HepG2 (cell line): Measurements from ENCODE around the gene TSPYL2. TPM values are rescaled to one million over a fixed set of nuclear protein-coding genes. Genes with fewer than 3 reads are reported as not detected.

ENCODE experiments used
- ATAD3A ChIP-seq: sonication (generic); formaldehyde crosslinking; IDR thresholded peaks from 2 replicates; pipeline ENCODE4 v1.4.0; 2020; ENCODE audit warnings: missing genetic modification reagents
- CBX2 ChIP-seq, 2 experiments: fragments of 200-600 bp in 1 of 2; sonication (generic); formaldehyde crosslinking in 1 of 2; IDR thresholded peaks; 2 replicates each; pipeline versions ENCODE4 v1.7.0 to v1.8.1; 2018 to 2022; ENCODE audit warnings: low read depth in 2 of 2, low read length in 1 of 2, mild to moderate bottlenecking in 1 of 2, missing genetic modification reagents in 1 of 2
- CREB1 ChIP-seq, 2 experiments: fragments of 450-650 bp in 1 of 2; IDR thresholded peaks; 2 replicates each; pipeline ENCODE4 v1.6.1; 2016 to 2017; ENCODE audit warnings: control low read depth in 1 of 2, mild to moderate bottlenecking in 1 of 2, missing compliant biosample characterization in 1 of 2, missing genetic modification characterization in 1 of 2
- MTF2 ChIP-seq: sonication (generic); formaldehyde crosslinking; IDR thresholded peaks from 2 replicates; pipeline ENCODE4 v1.5.0; 2020; ENCODE audit warnings: missing genetic modification reagents, borderline replicate concordance
- MZF1 ChIP-seq: sonication (generic); formaldehyde crosslinking; IDR thresholded peaks from 2 replicates; pipeline ENCODE4 v1.8.1; 2023; ENCODE audit warnings: mild to moderate bottlenecking, missing genetic modification reagents, borderline replicate concordance
- NFIC ChIP-seq: IDR thresholded peaks from 2 replicates; pipeline ENCODE4 v1.6.1; 2012; ENCODE audit warnings: mild to moderate bottlenecking, low read length, inconsistent platforms
- PHF8 ChIP-seq: sonication (generic); formaldehyde crosslinking; IDR thresholded peaks from 2 replicates; pipeline ENCODE4 v1.5.0; 2020; ENCODE audit warnings: missing genetic modification reagents
- PTBP1 ChIP-seq: fragments of 200-400 bp; formaldehyde crosslinking; IDR thresholded peaks from 2 replicates; pipeline ENCODE4 v1.6.1; 2018; ENCODE audit warnings: low read length, low read depth; ENCODE audit not compliant: poor library complexity, severe bottlenecking
- RCOR2 ChIP-seq: IDR thresholded peaks from 2 replicates; pipeline ENCODE4 v1.6.1; 2016; ENCODE audit warnings: missing biosample characterization, missing genetic modification reagents
- SETDB1 ChIP-seq: sonication (generic); formaldehyde crosslinking; IDR thresholded peaks from 2 replicates; pipeline ENCODE4 v1.5.1; 2020; ENCODE audit warnings: missing genetic modification reagents, mild to moderate bottlenecking, borderline replicate concordance
- SRSF9 ChIP-seq: fragments of 200-400 bp; formaldehyde crosslinking; IDR thresholded peaks from 2 replicates; pipeline ENCODE4 v1.6.1; 2018; ENCODE audit warnings: borderline replicate concordance, mild to moderate bottlenecking, low read depth, low read length; ENCODE audit not compliant: insufficient read depth, poor library complexity, severe bottlenecking
- SSRP1 ChIP-seq: IDR thresholded peaks from 2 replicates; pipeline ENCODE4 v1.6.1; 2016; ENCODE audit warnings: control low read depth
- ZBTB1 ChIP-seq: sonication (generic); formaldehyde crosslinking; IDR thresholded peaks from 2 replicates; pipeline ENCODE4 v1.4.0; 2020; ENCODE audit warnings: missing genetic modification reagents, borderline replicate concordance
- ZNF235 ChIP-seq: sonication (generic); formaldehyde crosslinking; IDR thresholded peaks from 2 replicates; pipeline ENCODE4 v1.8.1; 2023; ENCODE audit warnings: mild to moderate bottlenecking, missing genetic modification reagents, borderline replicate concordance
- ZNF430 ChIP-seq: sonication (generic); formaldehyde crosslinking; IDR thresholded peaks from 2 replicates; pipeline ENCODE4 v1.9.0; 2021; ENCODE audit warnings: mild to moderate bottlenecking, missing genetic modification reagents
- ZNF446 ChIP-seq: sonication (generic); formaldehyde crosslinking; IDR thresholded peaks from 2 replicates; pipeline ENCODE4 v1.5.0; 2020; ENCODE audit warnings: mild to moderate bottlenecking, missing genetic modification reagents
- polyA plus RNA-seq, 8 experiments: library from polyadenylated mRNA; depleted of rRNA in 3 of 8; stranded (reverse) in 7 of 8; unstranded in 1 of 8; fragments of >200 nt; fragmentation: Illumina TruSeq in 4 of 8; extraction: Trizol in 4 of 8; gene quantifications; 2 replicates each; pipeline versions ENCODE4 v1.2.1 to v1.2.3, GENCODE V29; 2011 to 2016; ENCODE audit warnings: low read depth in 4 of 8, missing spikeins in 1 of 8, mixed read lengths in 1 of 8; ENCODE audit not compliant: insufficient read depth in 1 of 8
- total RNA-seq, 5 experiments: library from RNA; depleted of rRNA; stranded (reverse); fragments of >200 nt; fragmentation: Illumina TruSeq; extraction: Trizol; gene quantifications; 2 replicates each; pipeline ENCODE4 v1.2.3, GENCODE V29; 2016; ENCODE audit warnings: low read depth in 1 of 5
- TF ChIP-seq, protein P1 (sequence below): sonication (generic); formaldehyde crosslinking; conservative IDR thresholded peaks from 2 replicates; pipeline ENCODE4 v1.4.0; 2020; ENCODE audit warnings: missing genetic modification reagents
- TF ChIP-seq, protein P2 (sequence below): sonication (generic); formaldehyde crosslinking; IDR thresholded peaks from 2 replicates; pipeline ENCODE4 v1.4.0; 2020; ENCODE audit warnings: missing genetic modification reagents, mild to moderate bottlenecking, borderline replicate concordance
- TF ChIP-seq, protein P3 (sequence below): IDR thresholded peaks from 2 replicates; pipeline ENCODE4 v1.6.1; 2016; ENCODE audit warnings: mild to moderate bottlenecking
- TF ChIP-seq, protein P4 (sequence below): sonication (generic); formaldehyde crosslinking; IDR thresholded peaks from 2 replicates; pipeline ENCODE4 v1.5.0; 2020; ENCODE audit warnings: missing genetic modification reagents, mild to moderate bottlenecking, borderline replicate concordance

TSPYL2 gene
- total and polyA plus RNA-seq, 2 of the 13 experiments (the other 11 are each of a cell fraction or from before 2014, with no cell fraction given): 10.1 to 15.5 TPM

DNA sequence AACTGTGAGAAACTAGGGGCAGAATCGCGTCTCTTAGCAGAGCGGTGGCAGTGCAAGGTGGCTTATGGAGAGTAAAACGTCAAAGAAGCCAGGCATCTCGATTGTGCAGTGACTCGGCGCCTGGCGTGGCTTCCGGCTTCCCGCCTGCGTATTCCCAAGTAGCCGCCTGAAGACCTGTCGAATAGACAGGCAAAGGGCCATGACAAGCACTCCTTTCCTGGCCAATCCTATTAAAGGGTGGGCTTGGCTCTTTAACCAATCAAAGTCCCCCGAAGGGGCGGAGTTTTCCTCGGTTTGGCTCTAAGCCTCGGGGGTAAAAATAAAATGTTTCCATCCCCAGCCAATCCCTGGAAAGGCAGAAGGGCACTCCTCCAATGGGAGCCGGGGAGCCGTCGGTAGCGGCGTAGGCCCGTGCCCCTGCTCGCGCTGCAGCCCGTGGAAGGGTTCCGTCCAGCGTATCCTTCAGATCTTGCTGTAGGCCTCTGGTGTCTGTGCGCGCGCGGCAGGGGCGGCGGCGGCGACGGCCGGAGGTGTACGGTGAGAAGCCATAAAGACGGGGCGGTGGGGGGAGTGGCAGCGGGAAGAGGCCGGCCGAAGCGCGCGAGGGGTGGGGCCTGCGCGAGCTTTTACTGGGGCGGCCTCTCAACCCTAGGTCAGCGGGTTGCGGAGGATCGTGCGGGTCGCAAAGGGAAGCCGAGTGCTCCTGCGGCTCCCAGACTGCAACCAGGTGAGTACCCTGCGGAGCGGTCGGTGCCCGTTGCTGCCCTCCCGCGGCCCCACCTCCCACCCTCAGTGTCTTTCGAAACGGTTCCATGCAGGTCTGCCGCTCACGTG, 11.8 kb downstream of the TSPYL2 start, which contains the start of gene KANTR (continued):
- TF ChIP-seq, protein P1, sequence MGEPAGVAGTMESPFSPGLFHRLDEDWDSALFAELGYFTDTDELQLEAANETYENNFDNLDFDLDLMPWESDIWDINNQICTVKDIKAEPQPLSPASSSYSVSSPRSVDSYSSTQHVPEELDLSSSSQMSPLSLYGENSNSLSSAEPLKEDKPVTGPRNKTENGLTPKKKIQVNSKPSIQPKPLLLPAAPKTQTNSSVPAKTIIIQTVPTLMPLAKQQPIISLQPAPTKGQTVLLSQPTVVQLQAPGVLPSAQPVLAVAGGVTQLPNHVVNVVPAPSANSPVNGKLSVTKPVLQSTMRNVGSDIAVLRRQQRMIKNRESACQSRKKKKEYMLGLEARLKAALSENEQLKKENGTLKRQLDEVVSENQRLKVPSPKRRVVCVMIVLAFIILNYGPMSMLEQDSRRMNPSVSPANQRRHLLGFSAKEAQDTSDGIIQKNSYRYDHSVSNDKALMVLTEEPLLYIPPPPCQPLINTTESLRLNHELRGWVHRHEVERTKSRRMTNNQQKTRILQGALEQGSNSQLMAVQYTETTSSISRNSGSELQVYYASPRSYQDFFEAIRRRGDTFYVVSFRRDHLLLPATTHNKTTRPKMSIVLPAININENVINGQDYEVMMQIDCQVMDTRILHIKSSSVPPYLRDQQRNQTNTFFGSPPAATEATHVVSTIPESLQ (CRISPR knock-in tag): no peak
- TF ChIP-seq NFIC (no peak), ZBTB1 (no peak), CBX2 (IDR thresholded peaks at IDR 0.05; ENCODE audit: low read depth, low read length) (no peak), CBX2 (CRISPR knock-in tag; IDR thresholded peaks at IDR 0.05; ENCODE audit: low read depth) (no peak), RCOR2 (CRISPR knock-in tag) (no peak; the same call in 1 of the 2 replicates), PTBP1 (no peak), ZNF446 (CRISPR knock-in tag) (no peak), SETDB1 (CRISPR knock-in tag) (no peak), MZF1 (CRISPR knock-in tag) (no peak), ZNF235 (no peak), MTF2 (CRISPR knock-in tag) (no peak), ZNF430 (CRISPR knock-in tag) (no peak), SSRP1 (CRISPR knock-in tag) (no peak), ATAD3A (CRISPR knock-in tag) (no peak), PHF8 (CRISPR knock-in tag) (peak; percentile 84), SRSF9 (no peak), CREB1 (IDR thresholded peaks at IDR 0.05) (peak; percentile 15; the same call in 1 of the 2 replicates), CREB1 (CRISPR knock-in tag; IDR thresholded peaks at IDR 0.05) (peak; percentile 63)
- TF ChIP-seq, protein P2, sequence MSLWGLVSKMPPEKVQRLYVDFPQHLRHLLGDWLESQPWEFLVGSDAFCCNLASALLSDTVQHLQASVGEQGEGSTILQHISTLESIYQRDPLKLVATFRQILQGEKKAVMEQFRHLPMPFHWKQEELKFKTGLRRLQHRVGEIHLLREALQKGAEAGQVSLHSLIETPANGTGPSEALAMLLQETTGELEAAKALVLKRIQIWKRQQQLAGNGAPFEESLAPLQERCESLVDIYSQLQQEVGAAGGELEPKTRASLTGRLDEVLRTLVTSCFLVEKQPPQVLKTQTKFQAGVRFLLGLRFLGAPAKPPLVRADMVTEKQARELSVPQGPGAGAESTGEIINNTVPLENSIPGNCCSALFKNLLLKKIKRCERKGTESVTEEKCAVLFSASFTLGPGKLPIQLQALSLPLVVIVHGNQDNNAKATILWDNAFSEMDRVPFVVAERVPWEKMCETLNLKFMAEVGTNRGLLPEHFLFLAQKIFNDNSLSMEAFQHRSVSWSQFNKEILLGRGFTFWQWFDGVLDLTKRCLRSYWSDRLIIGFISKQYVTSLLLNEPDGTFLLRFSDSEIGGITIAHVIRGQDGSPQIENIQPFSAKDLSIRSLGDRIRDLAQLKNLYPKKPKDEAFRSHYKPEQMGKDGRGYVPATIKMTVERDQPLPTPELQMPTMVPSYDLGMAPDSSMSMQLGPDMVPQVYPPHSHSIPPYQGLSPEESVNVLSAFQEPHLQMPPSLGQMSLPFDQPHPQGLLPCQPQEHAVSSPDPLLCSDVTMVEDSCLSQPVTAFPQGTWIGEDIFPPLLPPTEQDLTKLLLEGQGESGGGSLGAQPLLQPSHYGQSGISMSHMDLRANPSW (CRISPR knock-in tag): no peak
- TF ChIP-seq, protein P3, sequence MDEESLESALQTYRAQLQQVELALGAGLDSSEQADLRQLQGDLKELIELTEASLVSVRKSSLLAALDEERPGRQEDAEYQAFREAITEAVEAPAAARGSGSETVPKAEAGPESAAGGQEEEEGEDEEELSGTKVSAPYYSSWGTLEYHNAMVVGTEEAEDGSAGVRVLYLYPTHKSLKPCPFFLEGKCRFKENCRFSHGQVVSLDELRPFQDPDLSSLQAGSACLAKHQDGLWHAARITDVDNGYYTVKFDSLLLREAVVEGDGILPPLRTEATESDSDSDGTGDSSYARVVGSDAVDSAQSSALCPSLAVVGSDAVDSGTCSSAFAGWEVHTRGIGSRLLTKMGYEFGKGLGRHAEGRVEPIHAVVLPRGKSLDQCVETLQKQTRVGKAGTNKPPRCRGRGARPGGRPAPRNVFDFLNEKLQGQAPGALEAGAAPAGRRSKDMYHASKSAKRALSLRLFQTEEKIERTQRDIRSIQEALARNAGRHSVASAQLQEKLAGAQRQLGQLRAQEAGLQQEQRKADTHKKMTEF (CRISPR knock-in tag): peak; percentile 23; the same call in 1 of the 2 replicates
- TF ChIP-seq, protein P4, sequence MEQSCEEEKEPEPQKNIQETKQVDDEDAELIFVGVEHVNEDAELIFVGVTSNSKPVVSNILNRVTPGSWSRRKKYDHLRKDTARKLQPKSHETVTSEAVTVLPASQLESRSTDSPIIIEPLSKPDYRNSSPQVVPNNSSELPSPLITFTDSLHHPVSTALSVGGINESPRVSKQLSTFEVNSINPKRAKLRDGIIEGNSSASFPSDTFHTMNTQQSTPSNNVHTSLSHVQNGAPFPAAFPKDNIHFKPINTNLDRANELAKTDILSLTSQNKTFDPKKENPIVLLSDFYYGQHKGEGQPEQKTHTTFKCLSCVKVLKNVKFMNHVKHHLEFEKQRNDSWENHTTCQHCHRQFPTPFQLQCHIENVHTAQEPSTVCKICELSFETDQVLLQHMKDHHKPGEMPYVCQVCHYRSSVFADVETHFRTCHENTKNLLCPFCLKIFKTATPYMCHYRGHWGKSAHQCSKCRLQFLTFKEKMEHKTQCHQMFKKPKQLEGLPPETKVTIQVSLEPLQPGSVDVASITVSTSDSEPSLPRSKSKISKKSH (CRISPR knock-in tag): no peak
